ENCODE data around the gene HOXB4.

The HOXB4 gene

GRCh38 chr17:48588528-48588927 lies 10.4 kb upstream of the HOXB4 start:
- no peak for DNase-seq

DNA sequence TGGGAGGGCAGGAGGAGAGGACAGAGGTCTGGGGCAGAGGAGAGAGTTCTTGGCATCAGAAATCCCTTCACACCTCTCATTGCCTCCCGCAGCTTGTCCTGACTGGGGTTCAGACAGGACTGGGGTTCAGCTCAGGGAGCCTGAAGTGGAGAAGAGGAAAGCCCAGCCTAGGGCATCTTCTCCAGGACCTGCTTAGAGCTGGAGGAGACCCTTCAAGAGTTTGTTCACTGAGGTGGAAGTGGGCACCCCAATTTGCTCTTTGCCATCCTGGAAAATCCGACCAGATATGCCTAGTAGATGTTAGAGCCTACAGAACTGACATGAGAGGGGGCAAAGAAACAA lies 9.9 kb upstream of the HOXB4 start:
- no peak for DNase-seq

DNA sequence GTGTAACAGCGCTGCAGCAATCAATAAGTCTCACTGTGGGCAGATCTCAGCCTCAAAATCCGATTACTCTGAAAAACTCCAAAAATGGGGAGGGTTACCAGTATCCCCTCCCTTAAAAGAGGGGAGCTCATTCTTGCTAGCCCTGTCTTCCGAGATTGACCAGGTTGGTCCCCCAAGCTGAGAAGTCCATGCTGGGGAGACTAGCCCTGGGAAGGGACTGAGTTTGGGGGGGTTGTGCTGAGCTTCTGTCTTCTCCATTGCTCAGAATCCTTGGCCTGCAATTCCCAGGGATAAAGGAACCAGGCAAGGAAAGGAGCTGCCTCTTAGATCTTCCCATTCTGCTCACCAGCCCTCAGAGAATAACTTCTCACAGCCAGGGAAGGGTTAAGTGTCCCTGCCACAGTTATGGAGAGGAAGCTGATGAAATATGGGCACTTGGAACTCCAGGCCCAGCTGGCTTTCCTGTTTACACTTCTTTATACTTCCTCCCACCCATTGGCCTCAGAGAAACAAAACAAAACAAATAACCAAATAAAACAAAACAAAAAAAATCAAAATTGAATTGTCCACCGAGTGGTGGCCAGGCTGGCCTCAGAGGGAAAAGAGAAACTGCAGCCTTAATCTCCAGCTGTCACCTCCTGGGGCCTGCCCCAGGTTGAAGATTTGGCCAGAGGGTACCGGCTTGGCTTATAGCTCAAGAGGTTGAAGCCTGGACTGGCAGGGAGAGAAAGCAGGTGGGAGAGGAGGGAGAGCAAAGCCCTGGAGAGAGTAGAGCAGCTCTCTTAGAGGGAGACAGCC lies 9.3 kb upstream of the HOXB4 start:
- DNase-seq, result no peak

GRCh38 chr17:48586355-48587258 lies 8.5 kb upstream of the HOXB4 start:
- no peak for DNase-seq

DNA sequence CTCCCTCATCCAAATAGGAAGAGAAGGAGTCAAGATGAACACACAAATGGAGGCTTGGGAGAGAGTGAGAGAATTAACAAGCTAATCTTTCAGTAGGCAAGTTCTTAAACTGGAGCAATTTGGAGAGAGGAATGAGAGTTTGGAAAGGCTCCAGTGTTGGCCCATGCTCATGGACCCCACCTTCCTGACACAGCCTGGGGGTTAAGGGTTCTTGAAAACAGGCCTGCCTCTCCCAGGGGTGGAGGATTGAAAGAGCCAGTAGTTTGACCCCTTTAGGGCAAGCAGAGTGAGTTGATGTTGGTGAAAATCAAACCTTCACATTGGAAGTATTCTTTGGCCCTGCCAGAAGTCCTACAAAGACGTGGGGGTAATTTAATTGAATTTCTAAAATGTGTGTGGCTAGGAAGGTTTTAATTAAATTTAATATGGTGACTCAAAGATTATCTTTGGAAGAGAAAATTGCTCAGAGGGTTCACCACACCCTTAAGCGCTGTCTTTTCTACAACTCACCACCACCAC lies 6.1 kb upstream of the HOXB4 start:
- no peak for DNase-seq

DNA sequence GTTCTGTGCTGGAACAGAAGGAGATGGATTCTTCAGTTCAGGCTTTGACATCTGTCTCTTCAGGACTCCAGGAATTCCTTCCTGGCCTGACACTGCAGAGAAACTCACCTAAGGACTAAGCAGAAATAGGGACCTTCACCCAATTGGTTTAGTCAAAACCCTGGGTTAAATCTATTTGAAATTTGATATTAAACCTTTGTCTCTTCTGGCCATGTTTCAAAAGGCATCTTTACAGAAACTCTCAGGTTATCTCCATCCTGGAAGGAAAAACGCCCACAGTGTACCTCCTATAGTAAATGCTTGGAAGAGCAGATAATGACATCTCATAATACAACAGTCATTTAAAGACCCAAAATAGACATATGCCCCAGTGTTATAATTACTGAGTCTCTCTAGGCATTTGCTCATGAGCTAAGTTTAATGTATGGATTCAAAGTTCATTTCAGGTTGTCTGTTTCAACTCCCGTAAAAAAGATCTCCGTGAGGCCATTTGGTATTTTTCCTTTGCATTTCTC lies 5.6 kb upstream of the HOXB4 start:
- DNase-seq, result no peak

GRCh38 chr17:48582750-48583069 lies 4.6 kb upstream of the HOXB4 start:
- DNase-seq, result no peak

- peak; percentile 75 for DNase-seq
Measured at GRCh38 chr17:48579760-48580554, 1.8 kb upstream of the HOXB4 start.

- no peak for DNase-seq
Measured at GRCh38 chr17:48579471-48579759, 1.3 kb upstream of the HOXB4 start.

- DNase-seq, result peak; percentile 72
Measured at GRCh38 chr17:48578616-48579470, 693 bp upstream of the HOXB4 start.

- no peak for DNase-seq
Measured at GRCh38 chr17:48577330-48577945, 712 bp downstream of the HOXB4 start.

GRCh38 chr17:48576479-48577309 lies 1.5 kb downstream of the HOXB4 start:
- DNase-seq, result peak; percentile 56

DNA sequence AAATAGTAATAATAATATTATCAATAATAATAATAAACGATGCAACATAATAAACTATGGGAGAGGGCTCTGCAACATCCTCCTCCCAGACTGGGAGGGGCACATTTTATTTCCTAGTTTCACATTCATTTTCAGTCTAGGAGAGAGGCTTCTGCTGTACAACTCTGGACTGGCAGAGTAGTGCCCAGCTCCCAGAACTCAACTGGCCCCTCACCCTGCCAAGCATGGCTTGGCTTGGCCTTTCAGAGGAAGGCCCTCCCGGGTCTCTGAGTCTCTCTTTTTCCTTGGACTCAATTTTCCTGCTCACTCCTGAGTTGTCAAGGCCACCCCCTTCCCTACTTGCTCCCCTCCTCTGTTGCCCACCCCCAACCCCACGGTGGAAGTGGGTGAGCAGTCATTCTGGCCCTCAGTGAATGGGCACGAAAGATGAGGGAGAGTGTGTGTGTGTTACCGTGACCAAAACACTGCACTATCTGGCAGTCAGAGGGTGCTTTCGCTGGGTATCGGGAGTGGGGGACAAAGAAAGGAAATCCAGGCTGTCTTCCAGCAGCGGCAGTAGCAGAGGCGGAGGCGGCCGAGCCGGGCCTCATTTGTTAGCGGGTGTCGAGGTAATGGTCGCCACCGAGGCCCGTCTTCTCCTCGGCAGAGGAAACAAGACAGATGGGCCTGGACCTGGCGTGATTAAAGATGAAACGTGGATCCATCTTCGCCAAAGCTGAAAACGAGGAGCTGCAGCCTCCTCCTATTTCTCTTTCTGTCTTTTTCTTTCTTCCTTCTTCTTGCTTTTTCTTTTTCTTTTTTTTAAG lies 2.3 kb downstream of the HOXB4 start:
- DNase-seq, result no peak

- DNase-seq, result peak; percentile 46
Measured at GRCh38 chr17:48575066-48575582, 3.0 kb downstream of the HOXB4 start.

GRCh38 chr17:48574505-48575065 lies 3.6 kb downstream of the HOXB4 start:
- DNase-seq, result no peak

DNA sequence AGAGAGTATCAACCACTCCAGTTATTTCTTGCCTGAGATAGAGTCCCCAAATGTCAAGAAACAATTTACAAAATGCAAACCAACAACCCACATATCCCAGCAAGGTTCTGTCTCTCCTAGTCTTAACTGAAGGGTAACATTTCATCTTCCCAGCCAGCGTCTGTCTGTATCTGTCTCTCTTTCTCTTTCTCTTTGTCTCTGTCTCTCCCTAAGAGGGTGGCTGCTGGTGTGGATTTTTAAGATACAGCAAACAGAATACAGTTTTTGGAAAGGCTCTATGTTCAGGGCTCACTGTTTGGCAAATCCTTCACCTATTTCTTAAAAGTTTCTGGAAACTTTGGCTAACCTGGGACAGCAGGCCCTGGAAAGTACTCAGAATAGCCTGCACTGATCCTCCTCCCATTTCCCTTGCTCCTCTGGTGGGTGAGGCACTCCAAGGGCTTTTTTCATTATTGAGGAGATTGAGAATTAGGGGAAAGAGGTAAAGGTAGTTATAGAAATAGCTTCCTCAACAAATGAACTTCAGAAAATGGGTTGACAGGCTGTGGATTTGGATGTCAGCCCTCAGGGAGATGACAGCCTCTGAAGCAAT lies 6.2 kb downstream of the HOXB4 start:
- no peak for DNase-seq

- no peak for DNase-seq
Measured at GRCh38 chr17:48571024-48571818, 6.9 kb downstream of the HOXB4 start.
